HepG2 (cell line): ENCODE measurements around the gene FLT3LG.

Source experiments
- CAMTA2 ChIP-seq: sonication (generic); formaldehyde crosslinking; IDR thresholded peaks from 2 replicates; pipeline ENCODE4 v1.4.0; 2020; ENCODE audit warnings: mild to moderate bottlenecking, missing genetic modification reagents, borderline replicate concordance
- CBX2 ChIP-seq, 2 experiments: fragments of 200-600 bp in 1 of 2; sonication (generic); formaldehyde crosslinking in 1 of 2; IDR thresholded peaks; 2 replicates each; pipeline versions ENCODE4 v1.7.0 to v1.8.1; 2018 to 2022; ENCODE audit warnings: low read depth in 2 of 2, low read length in 1 of 2, mild to moderate bottlenecking in 1 of 2, missing genetic modification reagents in 1 of 2
- PAF1 ChIP-seq: IDR thresholded peaks from 2 replicates; pipeline ENCODE4 v1.6.1; 2016; ENCODE audit warnings: missing genetic modification reagents, missing compliant biosample characterization

DNA sequence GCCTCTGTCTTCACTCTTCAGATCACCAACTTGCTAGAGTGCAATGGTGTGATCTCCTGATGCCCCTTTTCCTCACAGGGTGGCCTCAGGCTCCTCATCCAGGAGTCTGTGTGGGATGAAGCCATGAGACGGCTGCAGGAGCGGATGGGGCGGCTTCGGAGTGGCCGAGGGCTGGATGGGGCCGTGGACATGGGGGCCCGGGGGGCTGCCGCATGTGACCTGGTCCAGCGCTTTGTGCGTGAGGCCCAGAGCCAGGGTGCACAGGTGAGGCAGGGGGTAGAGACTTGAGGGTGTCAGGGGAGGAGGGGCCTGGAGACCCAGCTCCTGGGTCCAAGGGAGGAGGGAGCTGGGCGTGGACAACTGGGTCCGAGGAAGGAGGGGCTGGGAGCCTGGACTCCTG lies 11.5 kb upstream of the FLT3LG start:
- TF ChIP-seq PAF1, result no peak
- TF ChIP-seq CAMTA2 (CRISPR knock-in tag), result no peak
- no peak for TF ChIP-seq CBX2 (IDR thresholded peaks at IDR 0.05; ENCODE audit: low read depth, low read length)
- TF ChIP-seq CBX2 (CRISPR knock-in tag; IDR thresholded peaks at IDR 0.05; ENCODE audit: low read depth), result no peak
